ENCODE measurements around the gene DEPP1.

Gene DEPP1

GRCh38 chr10:44954962-44955361 lies 23.6 kb downstream of the DEPP1 start:
- DNase-seq (ENCODE audit: low read depth in 2 of 2): no peak

GRCh38 chr10:44954042-44954441 lies 24.6 kb downstream of the DEPP1 start:
- DNase-seq (ENCODE audit: low read depth in 2 of 2): no peak

DNA sequence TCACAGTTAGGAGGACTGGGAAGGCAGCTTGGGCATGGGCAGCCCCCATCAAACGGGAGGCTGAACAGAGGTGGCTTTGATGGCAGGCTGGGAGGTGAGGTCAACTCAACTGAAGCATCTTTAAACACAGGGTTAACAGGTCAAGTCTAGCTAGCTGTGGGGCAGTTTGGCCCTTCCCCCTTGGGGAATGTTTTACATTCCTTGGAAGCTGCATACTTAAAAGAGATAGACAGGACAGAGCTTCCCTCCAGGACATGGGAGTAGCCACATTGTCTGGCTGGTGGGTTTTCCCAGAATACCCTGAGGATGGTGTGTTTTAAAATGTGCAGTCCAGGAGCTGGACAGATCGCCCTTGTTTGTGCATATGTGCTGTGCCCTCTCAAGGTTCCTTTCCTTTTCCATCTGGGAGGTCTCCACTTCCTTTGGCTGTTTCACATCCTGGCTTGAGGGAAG lies 25.8 kb downstream of the DEPP1 start:
- DNase-seq (ENCODE audit: low read depth in 2 of 2): no peak

DNA sequence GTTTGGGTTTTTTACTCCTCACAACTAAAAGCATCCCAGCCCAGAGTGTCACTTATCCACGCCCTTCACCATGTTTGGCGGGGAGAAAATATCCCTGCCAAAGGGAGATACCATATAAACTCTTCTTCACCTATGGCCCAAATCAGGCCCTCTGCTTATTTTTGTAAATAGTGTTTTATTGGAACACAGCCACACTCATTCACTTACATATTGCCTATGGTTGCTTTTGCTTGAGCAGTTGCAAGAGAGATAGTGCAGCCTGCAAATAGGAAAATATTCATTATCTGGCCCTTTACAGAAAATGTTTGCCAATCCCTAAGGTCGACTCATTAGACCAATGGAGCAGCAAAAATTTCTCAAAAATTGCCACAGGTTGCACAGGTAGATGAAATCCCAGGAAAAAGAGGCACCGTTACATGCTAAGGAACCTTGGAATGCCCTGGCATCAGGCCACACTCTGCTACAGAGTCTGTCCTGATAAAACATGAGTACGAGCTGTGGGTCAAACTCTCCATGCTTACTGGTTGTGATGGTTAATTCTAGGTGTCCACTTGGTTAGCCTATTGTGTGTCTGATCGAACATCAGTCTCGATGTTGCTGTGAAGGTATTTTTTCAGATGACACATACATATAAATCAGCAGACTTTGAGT lies 26.9 kb downstream of the DEPP1 start:
- no peak for DNase-seq (ENCODE audit: low read depth in 2 of 2)

DNA sequence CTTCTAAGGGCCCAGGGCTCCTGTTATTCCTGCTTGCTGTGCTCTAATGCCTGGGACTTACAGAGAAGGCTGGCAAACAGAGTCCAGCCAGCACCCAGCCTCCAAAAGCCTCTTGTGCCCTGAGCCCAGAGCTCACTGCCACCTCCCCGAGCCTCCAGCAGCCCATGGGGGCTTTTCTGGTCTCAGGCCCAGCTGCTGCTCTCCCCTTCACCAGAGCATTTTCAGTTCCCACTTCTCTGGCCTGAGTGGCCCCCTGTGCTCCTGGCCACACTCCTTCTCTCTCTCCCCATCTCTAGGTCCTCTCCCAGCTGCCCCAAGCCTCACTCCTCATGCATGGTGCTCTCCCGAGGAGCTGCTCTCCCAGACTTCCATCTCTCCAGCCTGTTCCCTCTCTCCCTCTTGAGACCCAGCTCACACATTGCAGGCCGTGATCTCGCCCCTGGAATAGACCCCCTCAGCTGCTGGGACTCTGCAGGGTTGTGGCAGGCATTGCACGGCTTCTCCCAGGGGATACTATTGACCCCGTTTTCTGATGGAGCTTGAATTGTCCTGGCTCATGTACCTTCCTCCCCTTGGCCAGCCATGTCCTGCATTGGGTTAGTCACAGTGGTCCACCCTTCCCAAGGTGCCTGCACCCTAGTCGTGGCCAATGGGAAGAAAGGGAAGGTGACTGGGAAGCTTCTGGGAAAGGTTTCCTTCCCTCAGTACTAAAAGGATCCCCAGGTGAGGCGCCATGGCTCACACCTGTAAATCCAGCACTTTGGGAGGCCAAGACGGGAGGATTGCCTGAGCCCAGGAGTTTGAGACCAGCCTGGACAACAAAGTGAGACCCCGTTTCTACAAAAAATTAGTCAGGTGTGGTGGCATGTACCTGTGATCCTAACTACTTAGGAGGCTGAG lies 28.0 kb downstream of the DEPP1 start:
- no peak for DNase-seq (ENCODE audit: low read depth in 2 of 2)

- DNase-seq (ENCODE audit: low read depth in 2 of 2): no peak
Measured at GRCh38 chr10:44949915-44950314, 28.7 kb downstream of the DEPP1 start.

DNA sequence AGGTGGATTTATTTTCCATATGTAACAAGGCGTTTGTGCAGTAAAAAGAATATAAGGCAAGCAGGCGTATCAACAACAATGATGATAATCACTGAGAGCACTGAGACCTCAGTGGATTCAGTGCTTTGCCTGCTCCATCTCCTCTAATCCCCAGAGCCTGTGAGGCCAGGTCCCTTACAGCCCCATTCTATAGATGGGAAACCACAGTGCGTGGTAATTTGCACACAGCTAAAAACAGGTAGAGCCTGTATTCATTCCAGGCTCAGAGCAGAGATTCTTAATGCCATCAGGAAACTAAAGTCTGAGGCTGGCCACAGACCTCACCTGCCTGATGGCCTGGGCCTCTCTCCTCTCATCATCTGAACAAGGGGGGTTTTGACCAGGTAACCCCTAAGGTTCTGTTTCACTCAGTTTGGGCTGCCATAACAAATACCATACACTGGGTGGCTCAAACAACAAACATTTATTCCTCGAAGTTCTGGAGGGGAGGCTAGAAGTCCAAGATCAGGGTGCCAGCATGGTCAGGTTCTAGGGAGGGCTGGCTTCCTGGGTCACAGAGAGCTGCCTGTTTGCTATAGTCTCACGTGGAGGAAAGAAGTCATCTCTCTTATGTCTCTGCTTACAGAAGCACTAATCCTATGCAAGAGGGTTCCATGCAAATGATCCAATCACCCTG lies 29.3 kb downstream of the DEPP1 start:
- no peak for DNase-seq (ENCODE audit: low read depth in 2 of 2)

GRCh38 chr10:44948642-44949041 lies 30.0 kb downstream of the DEPP1 start:
- DNase-seq (ENCODE audit: low read depth in 2 of 2): no peak

GRCh38 chr10:44947371-44948152 lies 31.0 kb downstream of the DEPP1 start:
- DNase-seq (ENCODE audit: low read depth in 2 of 2): no peak

DNA sequence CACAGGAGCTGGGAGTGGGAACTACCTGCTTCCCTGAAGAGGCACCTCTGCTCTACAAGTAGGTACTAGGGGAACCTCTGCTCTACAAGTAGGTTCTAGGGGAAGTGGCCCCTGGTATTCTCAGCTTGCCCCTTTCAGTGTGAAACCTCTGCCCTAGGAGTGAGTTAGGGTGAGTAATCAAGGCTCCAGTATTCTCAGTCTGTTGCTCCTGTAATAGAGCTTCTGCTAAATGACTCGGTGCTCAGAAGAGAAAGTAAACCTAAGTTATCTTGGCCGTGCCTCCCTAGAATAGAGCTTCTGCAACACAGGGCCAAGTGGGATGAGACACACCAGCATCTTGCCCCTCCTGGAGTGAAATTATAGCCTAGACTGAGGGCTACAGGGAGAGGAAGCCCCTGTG lies 32.4 kb downstream of the DEPP1 start:
- no peak for DNase-seq (ENCODE audit: low read depth in 2 of 2)

GRCh38 chr10:44944354-44944753 lies 34.3 kb downstream of the DEPP1 start:
- DNase-seq (ENCODE audit: low read depth in 2 of 2): no peak

DNA sequence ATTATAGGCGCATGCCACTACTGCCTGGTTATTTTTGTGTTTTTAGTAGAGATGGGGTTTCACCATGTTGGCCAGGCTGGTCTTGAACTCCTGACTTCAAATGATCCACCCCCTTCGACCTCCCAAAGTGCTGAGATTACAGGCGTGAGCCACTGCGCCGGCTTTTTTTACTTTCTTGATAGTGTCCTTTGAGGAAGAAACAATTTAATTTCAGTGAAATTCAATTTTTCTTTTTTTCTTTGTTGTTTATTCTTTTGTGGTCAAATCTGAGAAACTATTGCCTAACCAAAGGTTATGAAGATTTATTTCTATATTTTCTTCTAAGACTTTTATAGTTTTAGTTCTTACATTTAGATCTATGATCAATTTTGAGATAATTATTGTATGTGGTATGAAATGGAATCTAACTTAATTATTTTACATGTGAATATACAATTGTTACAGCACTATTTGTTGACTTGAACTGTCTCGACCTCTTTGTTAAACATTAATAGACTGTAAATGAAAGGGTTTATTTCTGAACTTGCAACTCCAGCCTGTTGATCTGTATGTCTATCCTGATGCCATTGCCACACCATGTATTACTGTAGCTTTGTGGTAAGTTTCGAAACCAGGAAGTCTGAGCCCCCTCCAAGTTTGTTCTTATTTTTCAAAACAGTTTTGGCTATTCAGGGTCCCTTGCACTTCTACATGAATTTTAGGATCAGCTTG lies 38.8 kb downstream of the DEPP1 start:
- DNase-seq (ENCODE audit: low read depth in 2 of 2): no peak

DNA sequence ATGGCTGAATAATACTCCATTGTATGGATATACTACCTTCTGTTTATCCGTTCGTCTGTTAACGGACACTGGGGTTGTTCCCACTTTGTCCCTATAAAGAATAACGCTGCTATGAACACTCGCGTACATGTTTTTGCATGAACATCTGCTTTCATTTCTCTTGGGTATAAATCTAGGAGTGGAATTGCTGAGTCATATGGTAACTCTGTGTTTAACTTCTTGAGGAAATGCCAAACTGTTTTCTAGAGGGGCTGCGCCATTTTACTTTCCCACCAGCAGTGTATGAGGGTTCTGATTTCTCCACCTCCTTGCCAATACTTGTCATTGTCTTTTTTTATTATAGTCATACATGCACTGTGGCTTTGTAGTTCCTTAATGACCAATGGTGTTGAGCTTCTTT lies 39.7 kb downstream of the DEPP1 start:
- no peak for DNase-seq (ENCODE audit: low read depth in 2 of 2)

DNA sequence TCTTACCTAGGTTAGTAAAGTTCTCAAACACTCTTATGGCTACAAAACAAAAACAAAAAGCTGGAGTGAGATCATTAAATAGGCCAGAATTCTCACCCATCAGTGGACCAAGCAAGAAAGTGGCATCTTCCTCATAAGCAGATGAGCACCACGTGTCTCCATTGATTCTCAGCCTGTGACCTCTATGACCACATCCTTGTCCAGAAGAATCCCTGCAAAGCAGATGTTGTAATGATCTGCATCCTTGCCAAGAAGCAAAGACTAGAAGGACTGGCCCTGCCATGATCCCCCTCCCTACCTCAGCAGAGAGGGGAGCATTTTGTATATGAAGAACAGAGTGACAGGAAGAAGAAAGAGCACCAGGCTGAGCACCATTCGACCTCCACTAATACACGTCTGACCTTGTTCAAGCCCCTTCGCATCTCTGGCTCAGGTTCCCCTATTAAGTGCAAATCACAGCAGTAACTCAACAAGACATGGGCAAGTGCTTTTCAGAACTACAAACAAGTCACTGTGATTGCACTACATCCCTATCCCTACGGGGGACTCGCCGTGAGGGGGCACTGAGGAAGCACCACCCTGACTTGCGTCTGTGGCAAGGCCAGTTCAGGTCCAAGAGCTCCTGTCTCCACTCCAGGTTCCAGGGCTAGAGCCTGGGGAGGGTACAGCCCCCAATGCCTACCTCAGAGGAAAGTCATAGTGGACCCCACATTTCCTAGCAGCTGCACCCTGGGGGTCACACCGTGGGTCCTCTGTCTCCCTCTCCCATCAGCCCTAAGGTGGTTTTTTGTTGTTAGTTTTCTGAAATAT lies 41.2 kb downstream of the DEPP1 start:
- no peak for DNase-seq (ENCODE audit: low read depth in 2 of 2)

DNA sequence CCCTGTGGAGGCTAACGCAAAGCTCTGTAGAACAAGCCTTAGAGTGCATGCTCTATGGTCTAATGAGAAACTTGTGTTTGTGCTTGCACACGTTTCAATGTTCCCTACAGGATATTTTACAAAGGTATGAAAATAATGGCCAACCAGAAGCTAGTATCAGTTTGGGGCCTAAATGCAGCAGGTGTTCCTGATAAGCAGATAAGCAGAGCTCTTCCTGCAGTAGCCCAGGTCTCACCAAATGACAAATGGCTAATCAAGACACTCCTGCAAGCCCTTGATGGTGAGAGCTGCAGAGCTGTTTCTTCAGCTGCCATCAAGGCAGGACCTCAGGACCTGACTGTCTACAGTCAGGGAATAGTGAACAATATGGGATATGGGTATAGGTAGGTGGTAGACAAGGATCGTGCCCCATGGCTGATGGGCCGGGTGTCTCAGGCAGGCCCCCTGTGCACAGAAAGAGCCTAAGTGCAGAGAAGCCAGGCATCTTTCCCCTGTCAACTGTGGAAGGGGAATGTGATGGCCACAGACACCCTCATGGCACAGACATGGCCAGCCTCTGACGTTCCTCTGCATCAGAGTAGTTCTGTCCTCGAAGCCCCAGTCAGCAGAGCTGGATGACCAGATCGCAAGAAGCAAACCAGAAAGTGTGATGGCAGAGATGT lies 42.2 kb downstream of the DEPP1 start:
- DNase-seq (ENCODE audit: low read depth in 2 of 2): no peak

GRCh38 chr10:44935966-44936295 lies 42.7 kb downstream of the DEPP1 start:
- no peak for DNase-seq (ENCODE audit: low read depth in 2 of 2)

DNA sequence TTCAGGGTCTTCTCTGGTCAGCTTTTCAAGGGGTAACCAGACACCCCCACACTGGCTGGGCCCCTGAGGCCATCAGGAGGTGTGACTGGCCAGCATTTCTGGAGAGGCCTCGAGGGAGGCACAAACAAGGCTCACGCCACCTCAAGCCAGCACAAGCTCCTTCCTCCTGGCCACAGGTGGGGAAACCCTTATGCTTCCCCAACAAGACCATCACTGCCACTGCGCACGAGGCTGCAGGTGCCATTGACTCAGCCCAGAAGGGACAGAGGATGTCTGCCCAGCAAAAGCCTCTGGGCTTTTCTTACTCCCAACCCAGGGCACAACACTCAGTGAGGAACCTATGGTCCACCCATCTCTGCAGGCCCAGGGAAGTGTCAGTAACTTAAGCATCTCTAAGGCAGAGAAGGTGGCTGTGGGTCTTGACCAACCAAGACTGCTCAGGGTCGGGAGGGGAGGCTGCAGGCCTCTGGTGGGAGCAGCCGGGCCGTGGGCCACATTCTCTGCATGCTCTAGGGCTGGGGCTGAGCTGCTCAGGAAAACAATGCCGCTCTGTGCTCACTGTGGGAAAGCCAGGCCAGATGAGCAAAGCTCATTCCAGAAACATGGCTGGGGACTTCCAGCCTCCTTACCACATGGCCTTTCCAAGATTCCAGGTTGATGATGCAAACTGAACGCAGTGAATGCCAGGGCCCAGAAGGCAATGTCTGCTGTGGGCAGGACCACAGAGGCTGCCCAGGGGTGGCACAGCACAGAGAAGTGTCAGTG lies 43.2 kb downstream of the DEPP1 start:
- peak; percentile 24 to 26 for DNase-seq (ENCODE audit: low read depth in 2 of 2)

- DNase-seq (ENCODE audit: low read depth in 2 of 2): no peak
Measured at GRCh38 chr10:44934416-44935200, 44.0 kb downstream of the DEPP1 start.
